Endothelial cell of umbilical vein (primary cell): ENCODE results near the gene ANXA11. TPM values are rescaled to one million over a fixed set of nuclear protein-coding genes. Genes with fewer than 3 reads are reported as not detected.

Experiments used
- BruUV-seq: library from RNA; stranded (reverse); fragments of 400-500 nt; replicated peaks from 2 replicates; lab custom pipeline; 2021; lab: Mats Ljungman, UMichigan
- CTCF ChIA-PET: fragments of 300-600, 350-600 bp; sonication (Branson Sonifier 250); formaldehyde crosslinking; loops from one replicate; lab custom pipeline; 2021; ENCODE audit warnings: antibody characterized with exemption, inconsistent platforms; lab: Charles Lee
- POLR2A ChIA-PET: fragments of 300-600, 350-600 bp; sonication (Branson Sonifier 250); formaldehyde crosslinking; loops from one replicate; lab custom pipeline; 2021; ENCODE audit warnings: antibody characterized with exemption, inconsistent platforms; lab: Charles Lee
- DNase-seq: peaks from one replicate; pipeline ENCODE4 v3.0.0-alpha.2; 2011; ENCODE audit warnings: low read depth, low spot score
- FAIRE-seq: peaks from 2 replicates; lab custom pipeline; 2011; peaks lifted over from hg19 to GRCh38; lab: Jason Lieb, UNC
- H2AFZ ChIP-seq: 2 replicates; pipeline ENCODE4 v1.6.0; 2012; ENCODE audit warnings: low read depth, low read length, control low read depth, inconsistent platforms
- H3K27ac ChIP-seq: 2 replicates; pipeline ENCODE4 v1.5.1; 2011; ENCODE audit warnings: low read depth, mild to moderate bottlenecking, control low read depth, low read length, moderate library complexity; ENCODE audit not compliant: insufficient read depth
- H3K27me3 ChIP-seq, 2 experiments: 2 replicates each; pipeline versions ENCODE4 v1.6.0 to v1.6.1; 2011; ENCODE audit warnings: low read length in 2 of 2, mixed read lengths in 1 of 2; ENCODE audit not compliant: control insufficient read depth in 2 of 2, insufficient read depth in 2 of 2
- H3K36me3 ChIP-seq, 2 experiments: 2 replicates in 1 of 2; 3 replicates in 1 of 2; pipeline ENCODE4 v1.5.1; 2011; ENCODE audit warnings: low read length in 2 of 2, mild to moderate bottlenecking in 1 of 2, moderate library complexity in 1 of 2; ENCODE audit not compliant: control insufficient read depth in 2 of 2, insufficient read depth in 2 of 2; ENCODE audit errors: extremely low read depth in 1 of 2
- H3K4me1 ChIP-seq: 3 replicates; pipeline ENCODE4 v1.5.1; 2011; ENCODE audit warnings: mild to moderate bottlenecking, low read length; ENCODE audit not compliant: control insufficient read depth, insufficient read depth; ENCODE audit errors: extremely low read depth
- H3K4me2 ChIP-seq: 2 replicates; pipeline ENCODE4 v1.6.1; 2011; ENCODE audit warnings: low read length, control low read depth, mixed read lengths; ENCODE audit not compliant: insufficient read depth
- H3K4me3 ChIP-seq, 3 experiments: fragments of 200-600 bp in 1 of 3; sonication (generic), shearing (Covaris generic) in 1 of 3; replicated peaks in 1 of 3; 2 replicates each; pipeline ENCODE4 v1.5.1; 2011 to 2016; ENCODE audit warnings: control low read depth in 3 of 3, low read length in 3 of 3, mild to moderate bottlenecking in 2 of 3, inconsistent platforms in 1 of 3, low read depth in 1 of 3, moderate library complexity in 1 of 3; ENCODE audit not compliant: insufficient read depth in 1 of 3
- H3K79me2 ChIP-seq: 2 replicates; pipeline ENCODE4 v1.6.0; 2012; ENCODE audit warnings: low read length, inconsistent platforms; ENCODE audit not compliant: control insufficient read depth, insufficient read depth
- H3K9ac ChIP-seq: replicated peaks from 2 replicates; pipeline ENCODE3; 2011; ENCODE audit warnings: low read length, control low read depth; ENCODE audit not compliant: insufficient read depth; ENCODE audit errors: extremely low read depth
- H3K9me1 ChIP-seq: replicated peaks from 3 replicates; pipeline ENCODE4 v1.6.0; 2011; ENCODE audit warnings: mild to moderate bottlenecking, low read length; ENCODE audit not compliant: control insufficient read depth, insufficient read depth; ENCODE audit errors: extremely low read depth
- H3K9me3 ChIP-seq: replicated peaks from 2 replicates; pipeline ENCODE4 v1.5.1; 2012; ENCODE audit warnings: low read length, inconsistent platforms; ENCODE audit not compliant: control insufficient read depth, insufficient read depth
- H4K20me1 ChIP-seq: replicated peaks from 2 replicates; pipeline ENCODE3; 2011; ENCODE audit warnings: mild to moderate bottlenecking, low read length; ENCODE audit not compliant: control insufficient read depth, insufficient read depth; ENCODE audit errors: extremely low read depth
- EZH2 ChIP-seq: IDR thresholded peaks from 2 replicates; pipeline ENCODE4 v1.6.1; 2012; ENCODE audit warnings: borderline replicate concordance, low read depth, mild to moderate bottlenecking, moderate library complexity, low read length, inconsistent platforms; ENCODE audit not compliant: severe bottlenecking
- FOS ChIP-seq: IDR thresholded peaks from 2 replicates; pipeline ENCODE4 v1.6.1; 2011; ENCODE audit warnings: mild to moderate bottlenecking, low read length, moderate library complexity, borderline replicate concordance; ENCODE audit not compliant: insufficient read depth
- GATA2 ChIP-seq: IDR thresholded peaks from 2 replicates; pipeline ENCODE4 v1.7.0; 2011; ENCODE audit warnings: low read depth, mild to moderate bottlenecking, moderate library complexity, mixed read lengths, low read length; ENCODE audit not compliant: insufficient read length, insufficient read depth
- JUN ChIP-seq: IDR thresholded peaks from 2 replicates; pipeline ENCODE4 v1.6.1; 2011; ENCODE audit warnings: borderline replicate concordance, low read depth; ENCODE audit not compliant: insufficient read length, insufficient read depth
- MYC ChIP-seq: IDR thresholded peaks from one replicate; pipeline ENCODE4 v1.6.1; 2011; ENCODE audit warnings: mild to moderate bottlenecking, low read depth, low read length
- POLR2A ChIP-seq: IDR thresholded peaks from 2 replicates; pipeline ENCODE4 v1.6.1; 2012; ENCODE audit warnings: low read depth, mild to moderate bottlenecking, control low read depth, low read length
- POLR2AphosphoS5 ChIP-seq: IDR thresholded peaks from 2 replicates; pipeline ENCODE4 v1.6.1; 2012; ENCODE audit warnings: low read depth, mild to moderate bottlenecking, control low read depth, low read length, moderate library complexity; ENCODE audit not compliant: insufficient read depth
- dilution Hi-C: fragments of 300-500 bp; cut with MboI; formaldehyde crosslinking; loops from one replicate; pipeline ENCODE4 v1.15.0; 2019; ENCODE audit warnings: low sequenced_read_pairs; ENCODE audit not compliant: extremely low pct_ligation_motif_present
- intact Hi-C: fragments of 100-400 bp; cut with micrococcal nuclease; formaldehyde crosslinking; loops from one replicate; pipeline ENCODE4 v1.10.0; 2022
- polyA plus RNA-seq, 4 experiments: library from polyadenylated mRNA; depleted of rRNA in 3 of 4; stranded (reverse) in 3 of 4; unstranded in 1 of 4; fragments of >200 nt; gene quantifications; 2 replicates each; pipeline versions ENCODE4 v1.2.1 to v1.2.3, GENCODE V29; 2011 to 2012; ENCODE audit warnings: missing spikeins in 1 of 4
- total RNA-seq: library from RNA; stranded (reverse); gene quantifications from 2 replicates; pipeline ENCODE4 v1.2.3, GENCODE V29; 2021
- TF ChIP-seq, protein P1 (sequence below): IDR thresholded peaks from 2 replicates; pipeline ENCODE4 v1.6.1; 2011; ENCODE audit not compliant: insufficient read depth, insufficient read length
- TF ChIP-seq, protein P2 (sequence below), 2 donors: IDR thresholded peaks; 1 replicate in 1 of 2; 2 replicates in 1 of 2; pipeline ENCODE4 v1.5.1; 2011; ENCODE audit warnings: low read length in 2 of 2, mild to moderate bottlenecking in 2 of 2, moderate library complexity in 2 of 2, control low read depth in 1 of 2, inconsistent platforms in 1 of 2, low read depth in 1 of 2; ENCODE audit not compliant: insufficient read depth in 1 of 2; ENCODE audit errors: extremely low read depth in 1 of 2

ANXA11 gene
- total and polyA plus RNA-seq, 2 donors (not counting 3 experiments of a cell fraction or from before 2014, with no cell fraction given), result 59.2 to 143 TPM

DNA sequence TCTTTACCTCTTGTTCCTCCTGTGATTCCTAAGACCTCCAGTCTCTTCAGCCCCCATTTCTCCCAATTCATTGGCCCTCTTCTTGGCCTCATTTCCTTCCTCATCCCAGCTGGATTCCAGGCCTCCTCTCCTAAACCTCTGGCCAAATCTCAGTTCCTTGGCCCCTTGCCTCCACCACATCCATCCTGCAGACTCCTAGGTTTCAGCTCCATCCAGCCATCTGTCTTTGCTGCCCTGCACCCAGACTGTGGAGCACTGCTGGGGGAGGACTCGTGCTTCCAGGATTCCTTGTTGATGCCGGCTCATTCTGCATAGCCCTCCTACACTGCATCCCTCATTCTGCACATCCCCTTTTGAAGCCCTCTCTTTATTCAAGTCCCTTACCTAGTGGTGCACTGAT lies 66.1 kb downstream of the ANXA11 start:
- no peak overlapping the region for H3K4me2 ChIP-seq
- dilution Hi-C loops (no loop called here), intact Hi-C loops (no loop called here)
- no peaks in the 10 kb centered on the region for H3K27me3 ChIP-seq
- no peak overlapping the region for H3K9ac ChIP-seq
- H3K9me1 ChIP-seq, result no peaks in the 10 kb centered on the region
- no peaks in the 10 kb centered on the region for H3K9me3 ChIP-seq
- FAIRE-seq (no peak), DNase-seq (no peak)
- no peaks in the 10 kb centered on the region for H3K36me3 ChIP-seq
- no TSS peak for BruUV-seq
- H4K20me1 ChIP-seq, result no peaks in the 10 kb centered on the region
- TF ChIP-seq GATA2, result no peak
- TF ChIP-seq, protein P1, sequence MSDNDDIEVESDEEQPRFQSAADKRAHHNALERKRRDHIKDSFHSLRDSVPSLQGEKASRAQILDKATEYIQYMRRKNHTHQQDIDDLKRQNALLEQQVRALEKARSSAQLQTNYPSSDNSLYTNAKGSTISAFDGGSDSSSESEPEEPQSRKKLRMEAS, result no peak
- no peak for TF ChIP-seq MYC
- no peak for TF ChIP-seq POLR2A
- no peak for TF ChIP-seq JUN
- TF ChIP-seq EZH2, result no peak
- no peak for TF ChIP-seq POLR2AphosphoS5
- TF ChIP-seq, protein P2, sequence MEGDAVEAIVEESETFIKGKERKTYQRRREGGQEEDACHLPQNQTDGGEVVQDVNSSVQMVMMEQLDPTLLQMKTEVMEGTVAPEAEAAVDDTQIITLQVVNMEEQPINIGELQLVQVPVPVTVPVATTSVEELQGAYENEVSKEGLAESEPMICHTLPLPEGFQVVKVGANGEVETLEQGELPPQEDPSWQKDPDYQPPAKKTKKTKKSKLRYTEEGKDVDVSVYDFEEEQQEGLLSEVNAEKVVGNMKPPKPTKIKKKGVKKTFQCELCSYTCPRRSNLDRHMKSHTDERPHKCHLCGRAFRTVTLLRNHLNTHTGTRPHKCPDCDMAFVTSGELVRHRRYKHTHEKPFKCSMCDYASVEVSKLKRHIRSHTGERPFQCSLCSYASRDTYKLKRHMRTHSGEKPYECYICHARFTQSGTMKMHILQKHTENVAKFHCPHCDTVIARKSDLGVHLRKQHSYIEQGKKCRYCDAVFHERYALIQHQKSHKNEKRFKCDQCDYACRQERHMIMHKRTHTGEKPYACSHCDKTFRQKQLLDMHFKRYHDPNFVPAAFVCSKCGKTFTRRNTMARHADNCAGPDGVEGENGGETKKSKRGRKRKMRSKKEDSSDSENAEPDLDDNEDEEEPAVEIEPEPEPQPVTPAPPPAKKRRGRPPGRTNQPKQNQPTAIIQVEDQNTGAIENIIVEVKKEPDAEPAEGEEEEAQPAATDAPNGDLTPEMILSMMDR (IDR thresholded peaks at IDR 0.05; ENCODE audit: extremely low read depth in 1 of 2, insufficient read depth in 1 of 2, low read depth in 1 of 2, low read length in 2 of 2), result no peak
- TF ChIP-seq FOS, result no peak
- ChIA-PET POLR2A (no interaction called here), CTCF (interaction anchor here (1.3 to 1.7 kb wide), 2 partner anchors 83 to 122 kb away, joined by 3 to 10 read pairs; no protein-coding TSS in a partner anchor)
- no peak overlapping the region for H3K27ac ChIP-seq
- H2AFZ ChIP-seq, result no peak overlapping the region
- peaks cover 4% of the 10 kb centered on the region for H3K4me1 ChIP-seq
- H3K79me2 ChIP-seq, result no peaks in the 10 kb centered on the region
- no peak overlapping the region for H3K4me3 ChIP-seq
